Parathyroid adenoma (tissue), 2 donors: Measurements from ENCODE around the gene BCL11A.

ENCODE experiments used
- H2AFZ ChIP-seq: fragments of 300-600 bp; sonication (generic); one replicate; pipeline ENCODE4 v1.7.0; 2017; ENCODE audit warnings: antibody characterized with exemption, mild to moderate bottlenecking
- H3K27ac ChIP-seq: fragments of 300-600 bp; sonication (generic); one replicate; pipeline ENCODE4 v1.7.0; 2017
- H3K27me3 ChIP-seq: fragments of 300-600 bp; sonication (generic); one replicate; pipeline ENCODE4 v1.7.0; 2017; ENCODE audit warnings: low read length; ENCODE audit not compliant: control insufficient read depth, insufficient read depth
- H3K36me3 ChIP-seq: fragments of 300-600 bp; sonication (generic); one replicate; pipeline ENCODE4 v1.7.0; 2017; ENCODE audit warnings: low read length; ENCODE audit not compliant: control insufficient read depth, insufficient read depth
- H3K4me1 ChIP-seq: fragments of 300-600 bp; sonication (generic); one replicate; pipeline ENCODE4 v1.7.0; 2017; ENCODE audit warnings: control low read depth
- H3K4me2 ChIP-seq: fragments of 300-600 bp; sonication (generic); one replicate; pipeline ENCODE4 v1.7.0; 2017; ENCODE audit warnings: low read length
- H3K4me3 ChIP-seq: fragments of 300-600 bp; sonication (generic); one replicate; pipeline ENCODE4 v1.7.0; 2017; ENCODE audit warnings: low read depth, low read length
- H3K79me2 ChIP-seq: fragments of 300-600 bp; sonication (generic); one replicate; pipeline ENCODE4 v1.7.0; 2017; ENCODE audit warnings: control low read depth
- H3K9ac ChIP-seq: fragments of 300-600 bp; sonication (generic); one replicate; pipeline ENCODE4 v1.7.0; 2017; ENCODE audit warnings: mild to moderate bottlenecking
- H3K9me3 ChIP-seq: fragments of 300-600 bp; sonication (generic); one replicate; pipeline ENCODE4 v1.7.0; 2017; ENCODE audit warnings: low read length; ENCODE audit not compliant: control insufficient read depth
- CTCF ChIP-seq: fragments of 300-600 bp; sonication (generic); IDR thresholded peaks from one replicate; pipeline ENCODE4 v1.7.0; 2017; ENCODE audit warnings: antibody characterized with exemption, mild to moderate bottlenecking
- donor health status: primary hyperparathyroidism.

Gene BCL11A

DNA sequence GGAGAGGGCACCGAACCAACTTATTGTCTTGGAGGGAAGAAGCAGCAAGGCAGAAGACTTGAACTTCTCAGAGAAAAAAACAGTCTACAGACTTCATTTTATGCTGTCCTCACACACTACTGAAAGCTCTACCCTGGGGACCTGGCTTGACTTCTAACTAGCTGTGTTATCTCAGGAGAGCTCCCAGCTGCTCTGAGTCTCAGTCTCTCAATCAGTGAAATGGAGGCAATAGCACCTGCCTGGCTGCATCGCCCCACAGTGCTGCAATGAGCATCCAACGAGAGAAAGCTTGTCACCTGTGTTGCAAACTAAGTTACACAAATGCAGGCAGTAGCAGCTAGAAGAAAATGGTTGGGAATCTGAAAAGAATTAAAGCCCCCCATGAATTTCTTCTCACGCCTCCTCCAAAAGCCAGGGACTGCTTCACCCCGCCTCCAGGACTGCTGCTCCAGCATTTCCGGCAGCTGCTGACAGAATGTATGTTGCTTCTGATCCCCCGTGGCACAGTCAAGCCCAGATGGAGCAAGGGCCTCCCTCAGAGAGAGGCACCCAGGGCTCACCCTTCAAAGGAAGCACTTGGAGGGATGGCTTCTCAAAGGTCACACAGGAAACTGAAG is 116.3 kb downstream of the BCL11A start:
- no peak overlapping the region for H3K4me3 ChIP-seq
- H2AFZ ChIP-seq: no peak overlapping the region
- no peaks in the 10 kb centered on the region for H3K4me1 ChIP-seq
- no peak overlapping the region for H3K4me2 ChIP-seq
- H3K79me2 ChIP-seq: no peaks in the 10 kb centered on the region
- TF ChIP-seq CTCF: no peak
- H3K9me3 ChIP-seq: no peaks in the 10 kb centered on the region
- H3K9ac ChIP-seq: no peak overlapping the region
- no peaks in the 10 kb centered on the region for H3K27me3 ChIP-seq
- H3K27ac ChIP-seq: no peak overlapping the region
- no peaks in the 10 kb centered on the region for H3K36me3 ChIP-seq

DNA sequence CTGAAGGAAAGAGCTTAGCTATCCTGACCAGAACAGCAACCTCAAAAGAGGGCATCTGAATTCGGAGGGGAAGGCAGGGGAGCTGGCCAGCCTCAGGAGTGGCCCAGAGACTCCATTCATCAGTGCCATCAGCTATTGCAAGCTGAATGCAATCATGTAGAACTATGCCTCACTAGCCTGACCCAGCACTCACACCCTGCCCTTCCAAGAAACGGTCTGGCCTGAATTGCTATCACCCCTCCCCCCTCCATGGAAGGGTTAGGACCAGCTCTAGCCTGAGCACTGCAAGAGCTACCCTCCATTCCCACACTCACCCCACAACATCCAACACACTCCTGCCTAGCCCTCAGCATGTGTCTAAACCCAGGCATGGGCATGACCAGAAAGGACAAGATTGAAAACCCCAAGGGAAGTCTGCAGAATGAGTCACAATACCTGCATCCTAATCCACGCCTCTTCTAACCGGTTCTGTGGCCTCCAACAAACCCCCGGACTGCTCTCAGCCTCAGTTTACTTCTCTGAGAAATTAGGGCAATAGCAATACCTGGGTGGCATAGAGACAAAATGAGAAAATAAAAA is 120.3 kb downstream of the BCL11A start:
- H3K36me3 ChIP-seq: no peaks in the 10 kb centered on the region
- no peaks in the 10 kb centered on the region for H3K9me3 ChIP-seq
- no peak overlapping the region for H3K4me3 ChIP-seq
- no peaks in the 10 kb centered on the region for H3K79me2 ChIP-seq
- no peak overlapping the region for H3K27ac ChIP-seq
- no peak overlapping the region for H3K9ac ChIP-seq
- H3K27me3 ChIP-seq: no peaks in the 10 kb centered on the region
- no peaks in the 10 kb centered on the region for H3K4me1 ChIP-seq
- H3K4me2 ChIP-seq: no peak overlapping the region
- H2AFZ ChIP-seq: no peak overlapping the region
- no peak for TF ChIP-seq CTCF

DNA sequence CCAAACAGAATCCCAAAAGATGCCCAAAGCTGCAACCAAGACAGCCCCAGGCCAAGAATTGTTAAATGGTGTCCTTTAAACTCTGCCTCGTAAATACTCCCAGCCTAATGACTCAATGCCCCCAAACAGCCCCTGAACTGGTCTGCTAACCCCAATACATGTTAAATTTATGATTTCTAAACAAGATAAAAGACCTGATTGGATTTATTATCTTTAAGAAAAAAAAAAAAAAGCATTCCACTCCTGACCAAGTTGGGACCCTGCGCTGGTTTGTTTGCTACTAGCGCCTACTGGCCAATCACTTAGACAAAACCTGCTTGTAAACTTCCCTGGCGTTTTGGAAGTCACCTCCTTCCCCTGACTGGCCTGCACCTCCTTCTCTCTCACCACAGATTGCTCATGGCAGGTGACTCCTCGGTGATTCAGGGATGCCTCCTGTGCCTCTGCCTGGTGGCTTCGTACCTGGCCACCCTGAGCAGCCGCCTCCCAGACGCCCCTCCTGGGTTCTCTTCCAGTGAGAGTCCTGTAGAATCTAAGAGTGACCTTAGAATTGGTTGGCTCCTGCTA is 121.3 kb downstream of the BCL11A start:
- Histone ChIP-seq H3K4me1 (no peaks in the 10 kb centered on the region), H2AFZ (no peak overlapping the region), H3K79me2 (no peaks in the 10 kb centered on the region), H3K9ac (no peak overlapping the region), H3K27me3 (no peaks in the 10 kb centered on the region), H3K27ac (no peak overlapping the region), H3K4me2 (no peak overlapping the region), H3K9me3 (no peaks in the 10 kb centered on the region), H3K36me3 (no peaks in the 10 kb centered on the region), H3K4me3 (no peak overlapping the region)
- TF ChIP-seq CTCF: no peak

DNA sequence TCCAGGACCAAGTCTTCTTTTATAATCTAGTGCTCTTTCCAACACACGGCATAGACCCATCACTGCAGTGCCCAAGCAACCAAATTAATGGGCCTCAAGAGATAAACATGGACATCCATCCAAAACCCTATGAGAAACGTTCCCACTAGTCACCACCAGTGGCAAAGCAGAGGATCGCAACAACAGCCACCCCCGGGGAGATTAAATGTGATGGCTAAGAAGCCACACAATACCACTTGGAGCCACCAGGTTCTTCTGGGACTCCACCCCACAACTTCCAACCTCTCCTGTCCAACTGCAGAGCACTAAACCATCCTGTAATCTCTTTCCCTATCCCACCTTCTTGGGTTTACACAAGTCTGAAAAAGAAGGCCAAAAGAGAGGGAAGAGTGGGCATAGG is 123.8 kb downstream of the BCL11A start:
- no peak overlapping the region for H3K27ac ChIP-seq
- H3K4me3 ChIP-seq: no peak overlapping the region
- no peaks in the 10 kb centered on the region for H3K79me2 ChIP-seq
- H3K9me3 ChIP-seq: no peaks in the 10 kb centered on the region
- no peak overlapping the region for H3K4me2 ChIP-seq
- no peak overlapping the region for H3K9ac ChIP-seq
- no peaks in the 10 kb centered on the region for H3K4me1 ChIP-seq
- no peak for TF ChIP-seq CTCF
- no peak overlapping the region for H2AFZ ChIP-seq
- H3K27me3 ChIP-seq: no peaks in the 10 kb centered on the region
- no peaks in the 10 kb centered on the region for H3K36me3 ChIP-seq

GRCh38 chr2:60426880-60427279 is 126.6 kb downstream of the BCL11A start:
- H2AFZ ChIP-seq: no peak overlapping the region
- H3K36me3 ChIP-seq: no peaks in the 10 kb centered on the region
- no peak overlapping the region for H3K4me3 ChIP-seq
- H3K27me3 ChIP-seq: no peaks in the 10 kb centered on the region
- no peaks in the 10 kb centered on the region for H3K4me1 ChIP-seq
- no peak for TF ChIP-seq CTCF
- no peak overlapping the region for H3K27ac ChIP-seq
- H3K79me2 ChIP-seq: no peaks in the 10 kb centered on the region
- no peak overlapping the region for H3K4me2 ChIP-seq
- H3K9ac ChIP-seq: no peak overlapping the region
- no peaks in the 10 kb centered on the region for H3K9me3 ChIP-seq
